AG04449 (cell line): Measurements from ENCODE around the gene SLC43A3.
"Not testable (repeated sequence)": the region's sequence is repeated elsewhere in the genome, so short reads cannot be mapped to it uniquely, and the experiment has no call there.

Experiments used
- CTCF ChIA-PET: fragments of 350-600 bp; formaldehyde crosslinking; extraction: SDS; loops from one replicate; lab custom pipeline; 2021; ENCODE audit warnings: antibody characterized with exemption; lab: Yijun Ruan, JAX
- POLR2A ChIA-PET: fragments of 400-600, 350-600 bp; formaldehyde crosslinking; extraction: SDS; loops from one replicate; lab custom pipeline; 2020; ENCODE audit warnings: antibody characterized with exemption, inconsistent platforms; lab: Yijun Ruan, JAX
- DNase-seq: peaks from one replicate; pipeline ENCODE4 v3.0.0-alpha.2; 2010; ENCODE audit warnings: low read depth, low spot score
- H3K4me3 ChIP-seq: 2 replicates; pipeline ENCODE4 v1.5.1; 2011; ENCODE audit warnings: low read depth, mild to moderate bottlenecking, control low read depth, low read length
- TF ChIP-seq, protein P1 (sequence below): IDR thresholded peaks from one replicate; pipeline ENCODE4 v1.5.1; 2011; ENCODE audit warnings: mild to moderate bottlenecking, moderate library complexity, low read length, control low read depth, inconsistent platforms; ENCODE audit not compliant: insufficient read depth; ENCODE audit errors: missing control alignments

Gene SLC43A3

GRCh38 chr11:57446055-57446454 lies 19.1 kb upstream of the SLC43A3 start:
- POLR2A ChIA-PET: no interaction called here
- H3K4me3 ChIP-seq: no peak overlapping the region
- TF ChIP-seq, protein P1, sequence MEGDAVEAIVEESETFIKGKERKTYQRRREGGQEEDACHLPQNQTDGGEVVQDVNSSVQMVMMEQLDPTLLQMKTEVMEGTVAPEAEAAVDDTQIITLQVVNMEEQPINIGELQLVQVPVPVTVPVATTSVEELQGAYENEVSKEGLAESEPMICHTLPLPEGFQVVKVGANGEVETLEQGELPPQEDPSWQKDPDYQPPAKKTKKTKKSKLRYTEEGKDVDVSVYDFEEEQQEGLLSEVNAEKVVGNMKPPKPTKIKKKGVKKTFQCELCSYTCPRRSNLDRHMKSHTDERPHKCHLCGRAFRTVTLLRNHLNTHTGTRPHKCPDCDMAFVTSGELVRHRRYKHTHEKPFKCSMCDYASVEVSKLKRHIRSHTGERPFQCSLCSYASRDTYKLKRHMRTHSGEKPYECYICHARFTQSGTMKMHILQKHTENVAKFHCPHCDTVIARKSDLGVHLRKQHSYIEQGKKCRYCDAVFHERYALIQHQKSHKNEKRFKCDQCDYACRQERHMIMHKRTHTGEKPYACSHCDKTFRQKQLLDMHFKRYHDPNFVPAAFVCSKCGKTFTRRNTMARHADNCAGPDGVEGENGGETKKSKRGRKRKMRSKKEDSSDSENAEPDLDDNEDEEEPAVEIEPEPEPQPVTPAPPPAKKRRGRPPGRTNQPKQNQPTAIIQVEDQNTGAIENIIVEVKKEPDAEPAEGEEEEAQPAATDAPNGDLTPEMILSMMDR: no peak
- DNase-seq: no peak
- CTCF ChIA-PET: interaction anchor here (1.3 to 12.3 kb wide), 3 partner anchors 11 to 82 kb away, joined by 3 to 134 read pairs (median 4); partner anchors contain the start of gene RTN4RL2

- POLR2A ChIA-PET, DNase-seq, H3K4me3 ChIP-seq: not testable (repeated sequence)
- CTCF ChIA-PET: interaction anchor here (1.3 to 12.3 kb wide), 2 partner anchors 12 to 83 kb away, joined by 4 to 134 read pairs; partner anchors contain the start of gene RTN4RL2
These were observed 18.1 kb upstream of the SLC43A3 start for GRCh38 chr11:57445122-57445394.

DNA sequence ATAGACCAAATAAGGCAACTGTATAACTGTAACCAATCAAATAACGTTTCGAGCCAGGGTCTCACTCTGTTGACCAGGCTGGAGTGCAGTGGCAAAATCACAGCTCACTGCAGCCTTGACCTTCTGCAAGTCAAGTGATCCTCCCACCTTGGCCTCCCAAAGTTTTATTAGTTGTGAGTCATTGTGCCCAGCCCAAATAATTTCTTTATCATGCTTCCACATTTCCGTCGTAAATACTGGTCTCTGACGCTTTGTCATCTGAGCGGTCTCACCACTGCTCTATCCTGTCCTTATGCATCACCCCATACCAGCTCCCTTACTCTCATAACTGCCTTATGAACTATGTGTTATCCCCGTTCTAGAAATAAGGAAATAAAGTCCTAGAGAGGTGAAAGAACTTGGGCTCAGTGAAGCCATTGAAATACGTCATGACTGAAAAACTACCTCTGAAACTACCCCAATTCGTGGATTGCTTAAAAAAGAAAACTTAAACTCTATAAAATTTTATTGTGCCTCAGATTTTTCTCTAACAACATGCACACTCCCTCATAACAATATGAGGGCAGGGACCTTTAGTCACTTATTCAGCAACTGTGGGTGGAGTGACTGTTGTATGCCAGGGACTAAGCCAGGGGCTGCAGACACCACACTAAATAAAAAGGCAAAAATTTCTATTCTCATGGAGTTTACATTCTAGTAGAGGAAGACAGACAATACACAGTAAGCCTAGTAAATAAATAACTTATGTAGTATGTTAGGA lies 17.6 kb upstream of the SLC43A3 start:
- ChIA-PET POLR2A (no interaction called here), CTCF (interaction anchor here (0.8 to 12.3 kb wide), 6 partner anchors 13 to 82 kb away, joined by 3 to 134 read pairs (median 5); partner anchors contain the start of gene RTN4RL2)
- TF ChIP-seq, protein P1: no peak
- no peak overlapping the region for H3K4me3 ChIP-seq
- no peak for DNase-seq

GRCh38 chr11:57440744-57441414 lies 14.0 kb upstream of the SLC43A3 start:
- H3K4me3 ChIP-seq: no peak overlapping the region
- CTCF ChIA-PET: interaction anchor here (1.1 to 12.3 kb wide), 6 partner anchors 16 to 127 kb away, joined by 3 to 134 read pairs (median 5); partner anchors contain the start of genes RTN4RL2 and UBE2L6
- TF ChIP-seq, protein P1: no peak
- POLR2A ChIA-PET: no interaction called here
- DNase-seq: no peak

- no peak overlapping the region for H3K4me3 ChIP-seq
- CTCF ChIA-PET: interaction anchor here (1.6 to 12.3 kb wide), 2 partner anchors 17 to 128 kb away, joined by 5 to 134 read pairs; partner anchors contain the start of genes RTN4RL2 and UBE2L6
- no peak for DNase-seq
- TF ChIP-seq, protein P1: no peak
- POLR2A ChIA-PET: no interaction called here
These were observed 12.9 kb upstream of the SLC43A3 start for GRCh38 chr11:57439786-57440185.

DNA sequence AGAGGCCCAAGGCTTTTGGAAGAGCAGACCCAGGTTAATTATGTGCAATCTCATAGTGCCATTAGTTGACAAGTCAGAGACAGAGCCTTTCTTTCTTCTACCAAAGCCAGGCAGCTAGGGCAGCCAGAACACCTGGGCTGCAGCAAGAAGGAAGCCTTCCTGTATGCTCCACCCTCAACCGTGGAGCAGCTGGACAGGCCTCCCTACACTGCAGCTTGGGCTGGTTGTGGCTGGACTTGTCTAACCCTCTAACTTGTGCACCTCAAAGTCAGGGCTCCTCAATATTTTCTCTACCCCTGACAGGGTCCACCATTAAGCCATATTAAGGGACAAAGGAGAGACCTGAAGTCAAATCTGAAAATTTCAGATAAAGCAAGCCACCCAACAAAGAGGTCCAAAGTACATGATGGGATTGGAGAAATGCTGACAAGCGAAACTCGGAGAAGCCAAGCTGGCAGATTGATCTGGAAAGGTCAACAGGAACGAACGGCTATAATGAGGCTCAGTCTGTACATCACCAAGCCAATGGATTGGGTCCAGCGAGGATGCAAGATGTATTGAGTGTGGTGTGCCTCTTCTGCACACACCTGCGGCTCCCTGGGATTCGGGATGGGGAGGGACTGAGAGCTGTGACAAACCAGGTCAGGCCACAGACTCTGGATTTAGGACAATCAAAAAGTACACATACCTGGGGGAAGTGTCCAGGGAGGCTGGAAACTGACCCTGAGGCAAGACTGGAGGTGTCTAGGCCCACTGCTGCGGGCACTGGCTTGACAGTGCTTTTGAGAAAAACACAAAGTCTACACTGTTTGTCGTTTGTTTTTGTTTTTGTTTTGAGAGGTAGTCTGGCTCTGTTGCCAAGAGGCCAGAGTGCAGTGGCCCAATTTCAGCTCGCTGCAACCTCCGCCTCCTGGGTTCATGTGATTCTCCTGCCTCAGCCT lies 11.7 kb upstream of the SLC43A3 start:
- H3K4me3 ChIP-seq: no peak overlapping the region
- TF ChIP-seq, protein P1: no peak
- CTCF ChIA-PET: interaction anchor here (1.2 to 12.3 kb wide), 3 partner anchors 12 to 202 kb away, joined by 3 to 134 read pairs (median 7); partner anchors contain the start of gene RTN4RL2
- POLR2A ChIA-PET: no interaction called here
- no peak for DNase-seq
